WTC11 (cell line): ENCODE data around the gene UNC93A. TPM values are rescaled to one million over a fixed set of nuclear protein-coding genes. Genes with fewer than 3 reads are reported as not detected.

Source experiments
- ATAC-seq: fragments of 200-7000 bp; cut with Tn5 transposase; 2 replicates; pipeline ENCODE4 v1.10.0; 2021; ENCODE audit warnings: mild to moderate bottlenecking, moderate library complexity
- CTCF ChIA-PET: fragments of 300-600 bp; sonication (Branson Sonifier 250); formaldehyde crosslinking; loops from one replicate; lab custom pipeline; 2021; ENCODE audit warnings: antibody characterized with exemption; lab: Charles Lee
- POLR2A ChIA-PET: fragments of 350-600 bp; sonication (Branson Sonifier 250); formaldehyde crosslinking; loops from one replicate; lab custom pipeline; 2021; ENCODE audit warnings: antibody characterized with exemption; lab: Charles Lee
- DNase-seq: peaks from one replicate; pipeline ENCODE4 v3.0.0; 2021; ENCODE audit warnings: low spot score
- H3K27ac Mint-ChIP-seq: 2 replicates; pipeline ENCODE4 v1.8.0; 2021; ENCODE audit warnings: mixed read lengths
- H3K27me3 Mint-ChIP-seq: 2 replicates; pipeline ENCODE4 v1.8.0; 2021; ENCODE audit warnings: low read depth, mild to moderate bottlenecking, moderate library complexity, mixed read lengths
- H3K36me3 Mint-ChIP-seq: 2 replicates; pipeline ENCODE4 v1.8.0; 2021; ENCODE audit warnings: mixed read lengths
- H3K4me1 Mint-ChIP-seq: 2 replicates; pipeline ENCODE4 v1.8.0; 2022; ENCODE audit warnings: mixed read lengths
- H3K4me3 Mint-ChIP-seq: 2 replicates; pipeline ENCODE4 v1.8.0; 2021; ENCODE audit warnings: mild to moderate bottlenecking, moderate library complexity, mixed read lengths
- H3K9me3 Mint-ChIP-seq: 2 replicates; pipeline ENCODE4 v1.8.0; 2021; ENCODE audit warnings: mixed read lengths
- CBFB ChIP-seq: sonication (generic); formaldehyde crosslinking; IDR thresholded peaks from 2 replicates; pipeline ENCODE4 v1.8.1; 2022; ENCODE audit warnings: mild to moderate bottlenecking, low read depth, missing genetic modification reagents
- CDX4 ChIP-seq: fragments of 250-450 bp; sonication (Bioruptor Pico); IDR thresholded peaks from 2 replicates; pipeline ENCODE4 v1.9.0; 2021; ENCODE audit warnings: moderate library complexity, mild to moderate bottlenecking, inconsistent platforms, borderline replicate concordance
- CTCF ChIP-seq: fragments of 200-600 bp; IDR thresholded peaks from 2 replicates; pipeline ENCODE4 v1.8.0; 2022; ENCODE audit warnings: antibody characterized with exemption
- E2F4 ChIP-seq: sonication (generic); formaldehyde crosslinking; IDR thresholded peaks from 2 replicates; pipeline ENCODE4 v1.8.1; 2022; ENCODE audit warnings: low read depth, mild to moderate bottlenecking, moderate library complexity, missing genetic modification reagents, borderline replicate concordance
- EMX1 ChIP-seq: fragments of 250-450 bp; sonication (Bioruptor Pico); IDR thresholded peaks from 2 replicates; pipeline ENCODE4 v1.8.0; 2021; ENCODE audit warnings: mild to moderate bottlenecking
- ETV6 ChIP-seq: sonication (generic); formaldehyde crosslinking; IDR thresholded peaks from 2 replicates; pipeline ENCODE4 v1.8.1; 2022; ENCODE audit warnings: mild to moderate bottlenecking, missing genetic modification reagents
- GTF2I ChIP-seq: fragments of 250-450 bp; sonication (Bioruptor Pico); conservative IDR thresholded peaks from 2 replicates; pipeline ENCODE4 v1.4.0; 2021; ENCODE audit warnings: mild to moderate bottlenecking
- IRF1 ChIP-seq: sonication (generic); formaldehyde crosslinking; IDR thresholded peaks from 2 replicates; pipeline ENCODE4 v1.8.0; 2023; ENCODE audit warnings: missing genetic modification reagents
- IRF2 ChIP-seq: sonication (generic); formaldehyde crosslinking; IDR thresholded peaks from 2 replicates; pipeline ENCODE4 v1.8.0; 2022; ENCODE audit warnings: low read depth, missing genetic modification reagents, borderline replicate concordance
- JAZF1 ChIP-seq: fragments of 250-450 bp; sonication (Bioruptor Pico); IDR thresholded peaks from 2 replicates; pipeline ENCODE4 v1.9.0; 2021; ENCODE audit warnings: moderate library complexity, mild to moderate bottlenecking, inconsistent platforms
- JUN ChIP-seq: sonication (generic); formaldehyde crosslinking; IDR thresholded peaks from 2 replicates; pipeline ENCODE4 v1.8.0; 2023; ENCODE audit warnings: mild to moderate bottlenecking, missing genetic modification reagents
- NFYB ChIP-seq: sonication (generic); formaldehyde crosslinking; conservative IDR thresholded peaks from 2 replicates; pipeline ENCODE4 v1.8.0; 2022; ENCODE audit warnings: low read depth, missing genetic modification reagents
- NR1H2 ChIP-seq: sonication (generic); formaldehyde crosslinking; IDR thresholded peaks from 2 replicates; pipeline ENCODE4 v1.9.0; 2021; ENCODE audit warnings: mild to moderate bottlenecking, moderate library complexity, missing genetic modification reagents
- SMAD4 ChIP-seq: sonication (generic); formaldehyde crosslinking; IDR thresholded peaks from 2 replicates; pipeline ENCODE4 v1.8.0; 2022; ENCODE audit warnings: mild to moderate bottlenecking, missing genetic modification reagents
- TCF7 ChIP-seq: sonication (generic); formaldehyde crosslinking; IDR thresholded peaks from 2 replicates; pipeline ENCODE4 v1.8.0; 2022; ENCODE audit warnings: mild to moderate bottlenecking, low read depth, missing genetic modification reagents, moderate library complexity
- TEAD4 ChIP-seq: sonication (generic); formaldehyde crosslinking; IDR thresholded peaks from 2 replicates; pipeline ENCODE4 v1.8.0; 2022; ENCODE audit warnings: mild to moderate bottlenecking, missing genetic modification reagents
- TP53 ChIP-seq: sonication (generic); formaldehyde crosslinking; IDR thresholded peaks from 2 replicates; pipeline ENCODE4 v1.8.1; 2023; ENCODE audit warnings: mild to moderate bottlenecking, missing genetic modification reagents
- ZNF121 ChIP-seq: sonication (generic); formaldehyde crosslinking; IDR thresholded peaks from 2 replicates; pipeline ENCODE4 v1.8.0; 2023; ENCODE audit warnings: missing genetic modification reagents
- ZNF263 ChIP-seq: sonication (generic); formaldehyde crosslinking; IDR thresholded peaks from 2 replicates; pipeline ENCODE4 v1.8.1; 2022; ENCODE audit warnings: low read depth, mild to moderate bottlenecking, moderate library complexity, missing genetic modification reagents
- ZNF396 ChIP-seq: fragments of 250-450 bp; sonication (Bioruptor Pico); IDR thresholded peaks from 2 replicates; pipeline ENCODE4 v1.8.0; 2021; ENCODE audit warnings: mild to moderate bottlenecking, moderate library complexity, borderline replicate concordance
- ZSCAN18 ChIP-seq: fragments of 250-450 bp; sonication (Bioruptor Pico); IDR thresholded peaks from 2 replicates; pipeline ENCODE4 v2.1.2; 2022; ENCODE audit warnings: mild to moderate bottlenecking, moderate library complexity
- total RNA-seq: library from RNA; stranded (reverse); gene quantifications from 3 replicates; pipeline ENCODE4 v1.2.3, GENCODE V29; 2021

Gene UNC93A
- total RNA-seq, 1 experiment from 2014 or later, result 0.70 TPM

GRCh38 chr6:167295495-167296292 lies 4.6 kb downstream of the UNC93A start:
- Mint-ChIP-seq H3K27me3 (no peaks in the 10 kb centered on the region; the same call in 1 of the 2 replicates), H3K4me1 (peaks cover 12% of the 10 kb centered on the region), H3K36me3 (no peaks in the 10 kb centered on the region; the same call in 1 of the 2 replicates), H3K27ac (no peak overlapping the region), H3K9me3 (0 out of 2 replicates have a peak, but pooled peaks cover 3% of the 10 kb centered on the region), H3K4me3 (no peak overlapping the region)
- ChIA-PET POLR2A (no interaction called here), CTCF (interaction anchor here (1.7 kb wide), 1 partner anchor 56 kb away, joined by 7 read pairs; no protein-coding TSS in a partner anchor)
- no peak for ATAC-seq
- TF ChIP-seq ZNF121 (CRISPR knock-in tag) (no peak), TEAD4 (CRISPR knock-in tag) (no peak), GTF2I (CRISPR knock-in tag) (no peak), CTCF (no peak)
- TF ChIP-seq, all 79 proteins: peak for 0
- DNase-seq, result no peak

- POLR2A ChIA-PET, result no interaction called here
- Mint-ChIP-seq H3K36me3 (no peaks in the 10 kb centered on the region; the same call in 1 of the 2 replicates), H3K4me1 (peaks cover 17% of the 10 kb centered on the region), H3K27ac (no peak overlapping the region), H3K27me3 (no peaks in the 10 kb centered on the region; the same call in 1 of the 2 replicates), H3K9me3 (0 out of 2 replicates have a peak, but pooled peaks cover 3% of the 10 kb centered on the region), H3K4me3 (no peak overlapping the region)
- DNase-seq, result no peak
- CTCF ChIA-PET, result interaction anchor here (1.7 kb wide), 1 partner anchor 55 kb away, joined by 7 read pairs; no protein-coding TSS in a partner anchor
- TF ChIP-seq TCF7 (CRISPR knock-in tag) (no peak), IRF2 (CRISPR knock-in tag) (no peak), NFYB (CRISPR knock-in tag) (no peak)
- no peak for ATAC-seq
Measured at GRCh38 chr6:167296293-167296690, 5.2 kb downstream of the UNC93A start.

- H3K4me3 Mint-ChIP-seq, result no peak overlapping the region
- H3K27ac Mint-ChIP-seq, result no peak overlapping the region
- H3K4me1 Mint-ChIP-seq, result peaks cover 20% of the 10 kb centered on the region
- no peak for TF ChIP-seq NR1H2
- TF ChIP-seq TP53, result no peak
- TF ChIP-seq JUN (CRISPR knock-in tag), result no peak
- TF ChIP-seq ZNF396, result no peak
- no peak for TF ChIP-seq CBFB (CRISPR knock-in tag)
- no peak for TF ChIP-seq SMAD4 (CRISPR knock-in tag)
- TF ChIP-seq E2F4, result no peak
- TF ChIP-seq NFYB (CRISPR knock-in tag), result no peak
- TF ChIP-seq EMX1 (CRISPR knock-in tag), result no peak
- no peaks in the 10 kb centered on the region; the same call in 1 of the 2 replicates for H3K36me3 Mint-ChIP-seq
- DNase-seq, result no peak
- H3K9me3 Mint-ChIP-seq, result 0 out of 2 replicates have a peak, but pooled peaks cover 3% of the 10 kb centered on the region
- ChIA-PET CTCF (no interaction called here), POLR2A (no interaction called here)
- no peaks in the 10 kb centered on the region; the same call in 1 of the 2 replicates for H3K27me3 Mint-ChIP-seq
- no peak for ATAC-seq
Measured at GRCh38 chr6:167296902-167297301, 5.8 kb downstream of the UNC93A start.

- Mint-ChIP-seq H3K9me3 (0 out of 2 replicates have a peak, but pooled peaks cover 3% of the 10 kb centered on the region), H3K27ac (no peak overlapping the region), H3K27me3 (no peaks in the 10 kb centered on the region; the same call in 1 of the 2 replicates), H3K4me1 (peaks cover 11% of the 10 kb centered on the region), H3K4me3 (no peak overlapping the region), H3K36me3 (no peaks in the 10 kb centered on the region; the same call in 1 of the 2 replicates)
- DNase-seq (no peak), ATAC-seq (no peak)
- POLR2A ChIA-PET, result no interaction called here
- CTCF ChIA-PET, result interaction anchor here (0.7 kb wide), 1 partner anchor 8 kb away, joined by 3 read pairs; no protein-coding TSS in a partner anchor
- no peak for TF ChIP-seq CDX4 (CRISPR knock-in tag)
- no peak for TF ChIP-seq SMAD4 (CRISPR knock-in tag)
- TF ChIP-seq IRF1, result no peak
- TF ChIP-seq ZSCAN18 (CRISPR knock-in tag), result no peak
- TF ChIP-seq JAZF1, result no peak
- TF ChIP-seq ZNF263 (CRISPR knock-in tag), result no peak
- no peak for TF ChIP-seq ETV6
Measured at GRCh38 chr6:167298127-167298526, 7.0 kb downstream of the UNC93A start.
